Gastrocnemius medialis (tissue), 4 donors: Measurements from ENCODE around the gene EXOG. TPM values are rescaled to one million over a fixed set of nuclear protein-coding genes. Genes with fewer than 3 reads are reported as not detected.

Experiments
- ATAC-seq, 2 donors: fragments of 150-250 bp; one replicate each; pipeline ENCODE4 v1.9.1; 2016
- DNase-seq, 2 donors: peaks; one replicate each; pipeline ENCODE4 v3.0.0-alpha.2; 2019
- H3K27ac ChIP-seq, 4 donors: fragments of 200-600 bp; sonication (generic); 1 replicate in 1 of 4; 2 replicates in 3 of 4; pipeline ENCODE4 v1.5.1; 2016 to 2018; ENCODE audit warnings: mild to moderate bottlenecking in 2 of 4, moderate library complexity in 1 of 4
- H3K27me3 ChIP-seq, 3 donors: fragments of 200-600 bp; sonication (generic) in 2 of 3; 1 replicate in 1 of 3; 2 replicates in 2 of 3; pipeline versions ENCODE4 v1.5.1 to v1.6.0; 2016 to 2019; ENCODE audit warnings: mild to moderate bottlenecking in 1 of 3, moderate library complexity in 1 of 3
- H3K36me3 ChIP-seq, 2 donors: fragments of 200-600 bp; sonication (generic) in 1 of 2; one replicate each; pipeline ENCODE4 v1.5.1; 2017 to 2018
- H3K4me1 ChIP-seq, 2 donors: fragments of 200-600 bp; sonication (generic) in 1 of 2; one replicate each; pipeline ENCODE4 v1.5.1; 2016 to 2017; ENCODE audit warnings: mild to moderate bottlenecking in 2 of 2
- H3K4me3 ChIP-seq, 4 donors: fragments of 200-600 bp; sonication (generic) in 3 of 4; 1 replicate in 1 of 4; 2 replicates in 3 of 4; pipeline ENCODE4 v1.5.1; 2016 to 2019; ENCODE audit warnings: mild to moderate bottlenecking in 2 of 4
- H3K9me3 ChIP-seq, 3 donors: fragments of 200-600 bp; sonication (generic) in 2 of 3; 1 replicate in 1 of 3; 2 replicates in 2 of 3; pipeline ENCODE4 v1.5.1; 2016 to 2019
- CTCF ChIP-seq, 5 experiments: fragments of 450-650 bp in 3 of 5; fragments of 200-600 bp in 2 of 5; sonication (generic) in 2 of 5; IDR thresholded peaks in 4 of 5; conservative IDR thresholded peaks in 1 of 5; 1 replicate in 4 of 5; 2 replicates in 1 of 5; pipeline ENCODE4 v1.5.1; 2016 to 2019; ENCODE audit warnings: antibody characterized with exemption in 5 of 5, mild to moderate bottlenecking in 3 of 5, moderate library complexity in 3 of 5
- POLR2A ChIP-seq, 2 donors: fragments of 450-650 bp; IDR thresholded peaks; one replicate each; pipeline ENCODE4 v1.6.1; 2017; ENCODE audit warnings: antibody characterized with exemption in 2 of 2, mild to moderate bottlenecking in 2 of 2, moderate library complexity in 2 of 2
- in situ Hi-C, 4 donors: fragments of 200-750 bp; cut with MboI; loops; one replicate each; pipeline versions ENCODE4 v1.15.0 to v1.8.0; 2017; ENCODE audit warnings: low sequenced_read_pairs in 4 of 4
- intact Hi-C: fragments of 100-400 bp; cut with DNase I; formaldehyde crosslinking; loops from one replicate; pipeline ENCODE4 v1.15.1; 2023; ENCODE audit warnings: low total_unique reads
- total RNA-seq, 4 donors: library from RNA; depleted of rRNA; stranded (reverse); fragments of >200 nt; gene quantifications; one replicate each; pipeline versions ENCODE4 v1.1.0 to v1.2.3, GENCODE V29; 2016

EXOG gene
- total RNA-seq, 4 donors from 2014 or later, result 1.6 to 6.5 (median 2.2) TPM

- ATAC-seq (no peak), DNase-seq (no peak)
- Histone ChIP-seq H3K36me3 (peaks cover 0 to 59% of the 10 kb centered on the region in 2 donors), H3K27ac (no peak overlapping the region), H3K27me3 (no peaks in the 10 kb centered on the region), H3K4me3 (no peak overlapping the region), H3K4me1 (no peaks in the 10 kb centered on the region), H3K9me3 (no peaks in the 10 kb centered on the region)
- in situ Hi-C loops, result loop anchor here in 2 of 4 donors (25.0 kb wide), 2 partner anchors 480 to 530 kb away; no protein-coding TSS in a partner anchor
- TF ChIP-seq POLR2A (IDR thresholded peaks at IDR 0.05) (no peak), CTCF (IDR thresholded peaks at IDR 0.05 in 4 of 5, conservative IDR thresholded peaks at IDR 0.05 in 1 of 5) (no peak)
- intact Hi-C loops, result no loop called here
Measured at GRCh38 chr3:38507120-38507519, 11.0 kb downstream of the EXOG start.

- Histone ChIP-seq H3K27ac (no peak overlapping the region), H3K4me1 (no peaks in the 10 kb centered on the region), H3K27me3 (no peaks in the 10 kb centered on the region), H3K4me3 (no peak overlapping the region), H3K9me3 (no peaks in the 10 kb centered on the region), H3K36me3 (peaks cover 0 to 55% of the 10 kb centered on the region in 2 donors)
- no peak for TF ChIP-seq CTCF (IDR thresholded peaks at IDR 0.05 in 4 of 5, conservative IDR thresholded peaks at IDR 0.05 in 1 of 5)
- no peak for TF ChIP-seq POLR2A (IDR thresholded peaks at IDR 0.05)
- intact Hi-C loops, result no loop called here
- DNase-seq, result no peak
- in situ Hi-C loops, result loop anchor here in 2 of 4 donors (25.0 kb wide), 2 partner anchors 478 to 528 kb away; no protein-coding TSS in a partner anchor
- no peak for ATAC-seq
Measured at GRCh38 chr3:38509732-38510131, 13.6 kb downstream of the EXOG start.

- Histone ChIP-seq H3K9me3 (no peaks in the 10 kb centered on the region), H3K27me3 (no peaks in the 10 kb centered on the region), H3K4me1 (no peaks in the 10 kb centered on the region), H3K4me3 (no peak overlapping the region), H3K36me3 (peaks cover 0 to 51% of the 10 kb centered on the region in 2 donors), H3K27ac (no peak overlapping the region)
- TF ChIP-seq POLR2A (IDR thresholded peaks at IDR 0.05) (no peak), CTCF (IDR thresholded peaks at IDR 0.05 in 4 of 5, conservative IDR thresholded peaks at IDR 0.05 in 1 of 5) (no peak)
- no peak for DNase-seq
- intact Hi-C loops, result no loop called here
- no peak for ATAC-seq
- in situ Hi-C loops, result loop anchor here in 2 of 4 donors (25.0 kb wide), 2 partner anchors 477 to 527 kb away; no protein-coding TSS in a partner anchor
Measured at GRCh38 chr3:38510631-38511030, 14.5 kb downstream of the EXOG start.

GRCh38 chr3:38511546-38511945, 15.4 kb downstream of the EXOG start:
- no peaks in the 10 kb centered on the region for H3K9me3 ChIP-seq
- intact Hi-C loops (no loop called here), in situ Hi-C loops (loop anchor here in 2 of 4 donors (25.0 kb wide), 2 partner anchors 476 to 526 kb away; no protein-coding TSS in a partner anchor)
- H3K27ac ChIP-seq, result no peak overlapping the region
- TF ChIP-seq CTCF (IDR thresholded peaks at IDR 0.05 in 4 of 5, conservative IDR thresholded peaks at IDR 0.05 in 1 of 5) (no peak), POLR2A (IDR thresholded peaks at IDR 0.05) (no peak)
- no peaks in the 10 kb centered on the region for H3K4me1 ChIP-seq
- H3K36me3 ChIP-seq, result peaks cover 0 to 47% of the 10 kb centered on the region in 2 donors
- no peak for ATAC-seq
- DNase-seq, result no peak
- H3K27me3 ChIP-seq, result no peaks in the 10 kb centered on the region
- no peak overlapping the region for H3K4me3 ChIP-seq

- Histone ChIP-seq H3K27ac (no peak overlapping the region), H3K4me1 (peaks cover 9 to 14% of the 10 kb centered on the region in 2 donors), H3K4me3 (no peak overlapping the region), H3K27me3 (no peaks in the 10 kb centered on the region), H3K9me3 (no peaks in the 10 kb centered on the region), H3K36me3 (peaks cover 0 to 27% of the 10 kb centered on the region in 2 donors)
- no peak for ATAC-seq
- intact Hi-C loops (no loop called here), in situ Hi-C loops (loop anchor here in 2 of 4 donors (25.0 kb wide), 2 partner anchors 472 to 522 kb away; no protein-coding TSS in a partner anchor)
- DNase-seq, result no peak
- TF ChIP-seq POLR2A (IDR thresholded peaks at IDR 0.05) (no peak), CTCF (IDR thresholded peaks at IDR 0.05 in 4 of 5, conservative IDR thresholded peaks at IDR 0.05 in 1 of 5) (no peak)
Measured at GRCh38 chr3:38515367-38515766, 19.2 kb downstream of the EXOG start.
